H1 (cell line): ENCODE results near the gene CMIP. TPM values are rescaled to one million over a fixed set of nuclear protein-coding genes. Genes with fewer than 3 reads are reported as not detected.

Source experiments
- CTCF ChIA-PET: fragments of 300-600 bp; sonication (Branson Sonifier 250); formaldehyde crosslinking; loops from one replicate; lab custom pipeline; 2021; ENCODE audit not compliant: partially characterized antibody; lab: Charles Lee
- POLR2A ChIA-PET: fragments of 300-600 bp; sonication (Branson Sonifier 250); formaldehyde crosslinking; loops from one replicate; lab custom pipeline; 2021; ENCODE audit warnings: inconsistent platforms; ENCODE audit not compliant: partially characterized antibody; lab: Charles Lee
- DNase-seq, 2 experiments: peaks; one replicate each; pipeline versions ENCODE4 v3.0.0 to v3.0.0-alpha.2; 2010 to 2022; ENCODE audit warnings: low spot score in 2 of 2, low read depth in 1 of 2, mixed read lengths in 1 of 2
- FAIRE-seq: peaks from 2 replicates; lab custom pipeline; 2011; peaks lifted over from hg19 to GRCh38; lab: Jason Lieb, UNC
- H2AFZ ChIP-seq: 2 replicates; pipeline ENCODE4 v1.8.1; 2012; ENCODE audit warnings: low read length, inconsistent platforms
- H2AK5ac ChIP-seq: 2 replicates; pipeline ENCODE4 v1.6.1; 2013; ENCODE audit warnings: low read depth, low read length
- H2BK120ac ChIP-seq: replicated peaks from 2 replicates; pipeline ENCODE3; 2013; ENCODE audit warnings: low read depth, low read length, inconsistent platforms
- H2BK12ac ChIP-seq: 2 replicates; pipeline ENCODE4 v1.6.1; 2013; ENCODE audit warnings: low read depth, low read length
- H2BK15ac ChIP-seq: 2 replicates; pipeline ENCODE4 v1.6.1; 2013; ENCODE audit warnings: low read length
- H2BK20ac ChIP-seq: 2 replicates; pipeline ENCODE4 v1.6.1; 2013; ENCODE audit warnings: low read length
- H2BK5ac ChIP-seq: 2 replicates; pipeline ENCODE4 v1.6.1; 2013; ENCODE audit warnings: low read depth, low read length
- H3K14ac ChIP-seq: 2 replicates; pipeline ENCODE4 v1.6.1; 2013; ENCODE audit warnings: inconsistent platforms; ENCODE audit not compliant: insufficient read length
- H3K18ac ChIP-seq: 2 replicates; pipeline ENCODE4 v1.6.1; 2013; ENCODE audit warnings: low read length; ENCODE audit errors: extremely low read depth
- H3K23ac ChIP-seq: 2 replicates; pipeline ENCODE4 v1.6.1; 2013; ENCODE audit warnings: inconsistent platforms; ENCODE audit not compliant: insufficient read length
- H3K23me2 ChIP-seq: 2 replicates; pipeline ENCODE4 v1.6.1; 2013; ENCODE audit warnings: low read depth, low read length
- H3K27ac ChIP-seq: 2 replicates; pipeline ENCODE4 v1.6.1; 2011; ENCODE audit warnings: low read depth, low read length, inconsistent platforms
- H3K27me3 ChIP-seq, 4 experiments: replicated peaks in 1 of 4; 1 replicate in 1 of 4; 2 replicates in 3 of 4; pipeline versions ENCODE4 v1.6.1 to v1.8.1; 2011 to 2013; ENCODE audit warnings: low read length in 3 of 4, mild to moderate bottlenecking in 3 of 4, inconsistent platforms in 2 of 4, mixed read lengths in 2 of 4, moderate library complexity in 1 of 4; ENCODE audit not compliant: control insufficient read depth in 3 of 4, insufficient read depth in 3 of 4; ENCODE audit errors: extremely low read depth in 1 of 4
- H3K36me3 ChIP-seq, 4 experiments: 2 replicates each; pipeline versions ENCODE4 v1.6.1 to v1.8.1; 2011 to 2013; ENCODE audit warnings: mild to moderate bottlenecking in 4 of 4, low read length in 3 of 4, moderate library complexity in 2 of 4, control low read depth in 1 of 4, inconsistent platforms in 1 of 4; ENCODE audit not compliant: insufficient read depth in 4 of 4, control insufficient read depth in 2 of 4
- H3K4ac ChIP-seq: replicated peaks from 2 replicates; pipeline ENCODE3; 2013; ENCODE audit warnings: low read length, low read depth, mixed read lengths, inconsistent platforms; ENCODE audit not compliant: insufficient read length
- H3K4me1 ChIP-seq, 4 experiments: replicated peaks in 1 of 4; 1 replicate in 1 of 4; 2 replicates in 3 of 4; pipeline versions ENCODE4 v1.6.1 to v1.8.1; 2011 to 2013; ENCODE audit warnings: low read length in 3 of 4, inconsistent platforms in 2 of 4, mixed read lengths in 1 of 4; ENCODE audit not compliant: insufficient read depth in 4 of 4, control insufficient read depth in 3 of 4
- H3K4me2 ChIP-seq, 2 experiments: 2 replicates each; pipeline versions ENCODE4 v1.6.1 to v1.8.1; 2011 to 2013; ENCODE audit warnings: low read depth in 2 of 2, low read length in 2 of 2, control low read depth in 1 of 2, inconsistent platforms in 1 of 2, mild to moderate bottlenecking in 1 of 2; ENCODE audit not compliant: insufficient read depth in 1 of 2
- H3K4me3 ChIP-seq, 4 experiments: fragments of 200-600, 300-600 bp in 1 of 4; sonication (generic), shearing (Covaris generic), sonication (Bioruptor Twin) in 1 of 4; 2 replicates each; pipeline versions ENCODE4 v1.5.1 to v1.8.1; 2011 to 2016; ENCODE audit warnings: low read length in 4 of 4, low read depth in 3 of 4, control low read depth in 2 of 4, inconsistent platforms in 2 of 4, mild to moderate bottlenecking in 2 of 4, mixed read lengths in 1 of 4, moderate library complexity in 1 of 4; ENCODE audit not compliant: insufficient read depth in 2 of 4; ENCODE audit errors: extremely low read depth in 1 of 4
- H3K56ac ChIP-seq: replicated peaks from 2 replicates; pipeline ENCODE3; 2013; ENCODE audit warnings: low read depth, mild to moderate bottlenecking, mixed read lengths, low read length, inconsistent platforms; ENCODE audit not compliant: insufficient read length
- H3K79me1 ChIP-seq: 2 replicates; pipeline ENCODE4 v1.6.1; 2013; ENCODE audit warnings: low read depth, low read length, control low read depth
- H3K79me2 ChIP-seq, 2 experiments: 2 replicates each; pipeline versions ENCODE4 v1.6.1 to v1.8.1; 2012 to 2013; ENCODE audit warnings: low read length in 2 of 2, mild to moderate bottlenecking in 2 of 2, inconsistent platforms in 1 of 2; ENCODE audit not compliant: insufficient read depth in 2 of 2, control insufficient read depth in 1 of 2
- H3K9ac ChIP-seq, 4 experiments: replicated peaks in 1 of 4; 1 replicate in 1 of 4; 2 replicates in 3 of 4; pipeline versions ENCODE4 v1.6.1 to v1.8.1; 2011 to 2013; ENCODE audit warnings: low read depth in 3 of 4, low read length in 3 of 4, control low read depth in 2 of 4, mild to moderate bottlenecking in 2 of 4, moderate library complexity in 2 of 4, inconsistent platforms in 1 of 4; ENCODE audit errors: extremely low read depth in 1 of 4
- H3K9me3 ChIP-seq, 2 experiments: 2 replicates each; pipeline versions ENCODE4 v1.6.1 to v1.8.1; 2012 to 2013; ENCODE audit warnings: mild to moderate bottlenecking in 2 of 2, moderate library complexity in 2 of 2, control low read depth in 1 of 2, inconsistent platforms in 1 of 2, low read depth in 1 of 2, low read length in 1 of 2, mixed read lengths in 1 of 2; ENCODE audit not compliant: insufficient read depth in 2 of 2
- H4K20me1 ChIP-seq, 2 experiments: replicated peaks in 1 of 2; 2 replicates each; pipeline versions ENCODE3 to v1.8.1; 2011 to 2013; ENCODE audit warnings: inconsistent platforms in 2 of 2, low read length in 2 of 2, mild to moderate bottlenecking in 1 of 2; ENCODE audit not compliant: insufficient read depth in 2 of 2, control insufficient read depth in 1 of 2
- H4K5ac ChIP-seq: 2 replicates; pipeline ENCODE4 v1.6.1; 2013; ENCODE audit warnings: low read length, low read depth, mixed read lengths, inconsistent platforms; ENCODE audit not compliant: insufficient read length
- H4K8ac ChIP-seq: 2 replicates; pipeline ENCODE4 v1.8.0; 2013; ENCODE audit warnings: mild to moderate bottlenecking, moderate library complexity, low read length, inconsistent platforms; ENCODE audit not compliant: insufficient read depth; ENCODE audit errors: extremely low read depth
- H4K91ac ChIP-seq: replicated peaks from 2 replicates; pipeline ENCODE3; 2013; ENCODE audit warnings: low read length, mixed read lengths, inconsistent platforms; ENCODE audit not compliant: insufficient read length
- BCL11A ChIP-seq, 2 experiments: IDR thresholded peaks; one replicate each; pipeline ENCODE4 v1.6.1; 2011; ENCODE audit warnings: low read depth in 2 of 2, low read length in 2 of 2, mild to moderate bottlenecking in 2 of 2
- CHD2 ChIP-seq: IDR thresholded peaks from 2 replicates; pipeline ENCODE4 v1.6.1; 2012; ENCODE audit warnings: low read length, improper control_type of control experiment
- GTF2F1 ChIP-seq: IDR thresholded peaks from 2 replicates; pipeline ENCODE4 v1.6.1; 2012; ENCODE audit warnings: low read depth, low read length, improper control_type of control experiment, borderline replicate concordance
- HDAC2 ChIP-seq, 2 experiments: fragments of 300-600 bp in 1 of 2; sonication (generic) in 1 of 2; IDR thresholded peaks; 2 replicates each; pipeline ENCODE4 v1.6.1; 2011 to 2012; ENCODE audit warnings: low read depth in 2 of 2, low read length in 2 of 2, mild to moderate bottlenecking in 2 of 2, moderate library complexity in 2 of 2, borderline replicate concordance in 1 of 2, inconsistent platforms in 1 of 2
- MAX ChIP-seq: IDR thresholded peaks from 2 replicates; pipeline ENCODE4 v1.6.1; 2012; ENCODE audit warnings: inconsistent platforms
- POLR2AphosphoS5 ChIP-seq: IDR thresholded peaks from 2 replicates; pipeline ENCODE4 v1.6.1; 2011; ENCODE audit warnings: low read depth, low read length
- RXRA ChIP-seq: IDR thresholded peaks from 2 replicates; pipeline ENCODE4 v1.6.1; 2011; ENCODE audit warnings: low read depth, mild to moderate bottlenecking, low read length, moderate library complexity; ENCODE audit not compliant: insufficient read depth
- SIRT6 ChIP-seq: IDR thresholded peaks from one replicate; pipeline ENCODE4 v1.7.1; 2012; ENCODE audit warnings: low read length, inconsistent platforms
- SP2 ChIP-seq: IDR thresholded peaks from 2 replicates; pipeline ENCODE4 v1.6.1; 2012; ENCODE audit warnings: mild to moderate bottlenecking, low read length, inconsistent platforms
- SP4 ChIP-seq: IDR thresholded peaks from 2 replicates; pipeline ENCODE4 v1.6.1; 2012; ENCODE audit warnings: low read length, inconsistent platforms
- SRF ChIP-seq: IDR thresholded peaks from 2 replicates; pipeline ENCODE4 v1.6.1; 2011; ENCODE audit warnings: mild to moderate bottlenecking, low read depth, low read length, moderate library complexity
- TAF1 ChIP-seq: IDR thresholded peaks from 2 replicates; pipeline ENCODE4 v1.6.1; 2011; ENCODE audit warnings: mild to moderate bottlenecking, low read depth, low read length
- TEAD4 ChIP-seq: IDR thresholded peaks from 2 replicates; pipeline ENCODE4 v1.6.1; 2012; ENCODE audit warnings: low read depth, low read length, inconsistent platforms, mixed read lengths
- ZNF274 ChIP-seq: IDR thresholded peaks from 2 replicates; pipeline ENCODE4 v1.7.0; 2012; ENCODE audit warnings: low read length, borderline replicate concordance; ENCODE audit errors: extremely low read depth
- WGBS, 2 experiments: shearing (Covaris generic) in 1 of 2; methylation state at CpG; one replicate each; pipeline versions ENCODE4 v1.1.6 to v1.1.7; 2013 to 2015; ENCODE audit warnings: low lambda C conversion rate in 2 of 2, mixed read lengths in 2 of 2, inconsistent platforms in 1 of 2, low coverage in 1 of 2, missing lambda C conversion rate in 1 of 2; ENCODE audit not compliant: insufficient replicate concordance in 2 of 2, insufficient coverage in 1 of 2, insufficient read length in 1 of 2; ENCODE audit errors: extremely low coverage in 1 of 2, missing lambda C conversion rate in 1 of 2; 5-methylcytosine and 5-hydroxymethylcytosine counted together
- polyA plus RNA-seq, 7 experiments: library from polyadenylated mRNA; depleted of rRNA in 3 of 7; stranded (reverse) in 5 of 7; unstranded in 2 of 7; fragments of >200 nt in 5 of 7; fragments of 200-250 nt in 2 of 7; gene quantifications; 1 replicate in 5 of 7; 2 replicates in 1 of 7; 4 replicates in 1 of 7; pipeline versions ENCODE4 v1.2.1 to v1.2.3, GENCODE V29; 2011 to 2013; ENCODE audit warnings: missing spikeins in 2 of 7, mixed read lengths in 2 of 7
- total RNA-seq: library from RNA; stranded (reverse); fragmentation: NEBNext Ultra II Directional; extraction: Animal tissue kit (Norgen Biotek cat#: 25700); gene quantifications from 2 replicates; pipeline ENCODE4 v1.2.1, GENCODE V29; 2021

The CMIP gene
- total and polyA plus RNA-seq, 2 of the 8 experiments (the other 6 are each of a cell fraction or from before 2014, with no cell fraction given), result 7.9 to 53.2 TPM

GRCh38 chr16:81403208-81403600, 41.4 kb upstream of the CMIP start:
- POLR2A ChIA-PET, result no interaction called here

More at GRCh38 chr16:81403208-81403600, 41.4 kb upstream of the CMIP start:
- H2AK5ac ChIP-seq, result no peak overlapping the region
- no peak overlapping the region for H3K4ac ChIP-seq
- DNase-seq, result no peak
- H3K14ac ChIP-seq, result no peak overlapping the region
- no peak overlapping the region for H3K18ac ChIP-seq
- H3K79me2 ChIP-seq, result no peaks in the 10 kb centered on the region
- H2BK15ac ChIP-seq, result no peak overlapping the region
- no peak overlapping the region for H2BK12ac ChIP-seq
- H3K56ac ChIP-seq, result no peak overlapping the region
- no peaks in the 10 kb centered on the region for H3K23me2 ChIP-seq
- H2BK5ac ChIP-seq, result no peak overlapping the region
- no peak overlapping the region for H3K9ac ChIP-seq
- H4K20me1 ChIP-seq, result no peaks in the 10 kb centered on the region
- no peak overlapping the region for H3K23ac ChIP-seq
- H4K91ac ChIP-seq, result no peak overlapping the region
- H4K5ac ChIP-seq, result no peak overlapping the region
- H2BK120ac ChIP-seq, result no peak overlapping the region
- H3K4me2 ChIP-seq, result peak overlapping the region in 1 of 2 experiments; percentile 78; a peak in 1 of 4 replicates
- H3K27ac ChIP-seq, result no peak overlapping the region
- FAIRE-seq, result no peak
- H3K4me1 ChIP-seq, result peaks cover 0 to 5% (median 2%) of the 10 kb centered on the region in 4 experiments; a peak in 4 of 7 replicates
- no peaks in the 10 kb centered on the region; a peak in 2 of 7 replicates for H3K27me3 ChIP-seq
- H3K9me3 ChIP-seq, result 0 out of 4 replicates have a peak, but pooled peaks cover 0 to 4% of the 10 kb centered on the region in 2 experiments
- H2AFZ ChIP-seq, result no peak overlapping the region
- 25% methylated on average over 4 of the region's 5 CpGs; no CpG with 5 or more reads in 1 of the 2 experiments for WGBS, 2 experiments
- peak overlapping the region; percentile 85; the same call in 1 of the 2 replicates for H4K8ac ChIP-seq
- H3K36me3 ChIP-seq, result no peaks in the 10 kb centered on the region
- peak overlapping the region in 1 of 4 experiments; percentile 49; a peak in 1 of 8 replicates for H3K4me3 ChIP-seq
- CTCF ChIA-PET, result interaction anchor here (0.6 to 2.9 kb wide), 24 partner anchors 17 to 361 kb away, joined by 3 to 24 read pairs (median 3); no protein-coding TSS in a partner anchor
- H2BK20ac ChIP-seq, result no peak overlapping the region
- TF ChIP-seq MAX (no peak), RXRA (no peak), SIRT6 (no peak), TEAD4 (no peak), POLR2AphosphoS5 (no peak), TAF1 (no peak), CHD2 (no peak), SRF (no peak), SP4 (no peak), SP2 (no peak), HDAC2 (IDR thresholded peaks at IDR 0.05; ENCODE audit: borderline replicate concordance in 1 of 2, low read depth in 2 of 2, low read length in 2 of 2) (no peak), ZNF274 (no peak), GTF2F1 (no peak), BCL11A (IDR thresholded peaks at IDR 0.05; ENCODE audit: low read depth in 2 of 2, low read length in 2 of 2) (no peak)
- no peaks in the 10 kb centered on the region for H3K79me1 ChIP-seq
